ENCODE results near the gene CNTRL.
"Not testable (repeated sequence)": the region's sequence is repeated elsewhere in the genome, so short reads cannot be mapped to it uniquely, and the experiment has no call there.

CNTRL gene

GRCh38 chr9:121138561-121138960 lies 63.8 kb downstream of the CNTRL start:
- DNase-seq, result no peak

GRCh38 chr9:121138973-121139372 lies 64.2 kb downstream of the CNTRL start:
- DNase-seq, result no peak

- DNase-seq, result no peak
Measured at GRCh38 chr9:121140162-121140561, 65.4 kb downstream of the CNTRL start.

- DNase-seq, result no peak
Measured at GRCh38 chr9:121141306-121141705, 66.6 kb downstream of the CNTRL start.

- no peak for DNase-seq
Measured at GRCh38 chr9:121141706-121142105, 67.0 kb downstream of the CNTRL start.

GRCh38 chr9:121143771-121144170 lies 69.0 kb downstream of the CNTRL start:
- DNase-seq, result no peak

GRCh38 chr9:121144482-121144881 lies 69.7 kb downstream of the CNTRL start:
- DNase-seq, result no peak

- no peak for DNase-seq
Measured at GRCh38 chr9:121150188-121150587, 75.4 kb downstream of the CNTRL start.

GRCh38 chr9:121153642-121154041 lies 78.9 kb downstream of the CNTRL start:
- no peak for DNase-seq

- DNase-seq, result no peak
Measured at GRCh38 chr9:121154782-121155181, 80.0 kb downstream of the CNTRL start.

- no peak for DNase-seq
Measured at GRCh38 chr9:121156263-121156731, 81.5 kb downstream of the CNTRL start.

GRCh38 chr9:121157939-121158338 lies 83.2 kb downstream of the CNTRL start:
- no peak for DNase-seq

- DNase-seq, result peak; percentile 20
Measured at GRCh38 chr9:121160025-121160424, 85.3 kb downstream of the CNTRL start.

- no peak for DNase-seq
Measured at GRCh38 chr9:121168052-121168451, 93.3 kb downstream of the CNTRL start.

- no peak for DNase-seq
Measured at GRCh38 chr9:121169094-121169601, 94.4 kb downstream of the CNTRL start.

- DNase-seq, result no peak
Measured at GRCh38 chr9:121171236-121171635, 96.5 kb downstream of the CNTRL start.

GRCh38 chr9:121172726-121173487 lies 98.2 kb downstream of the CNTRL start:
- DNase-seq, result no peak

GRCh38 chr9:121173501-121173900 lies 98.7 kb downstream of the CNTRL start:
- no peak for DNase-seq

- DNase-seq, result no peak
Measured at GRCh38 chr9:121178676-121179372, 104.1 kb downstream of the CNTRL start.

- not testable (repeated sequence) for DNase-seq
Measured at GRCh38 chr9:121179373-121179721, 104.6 kb downstream of the CNTRL start.

- no peak for DNase-seq
Measured at GRCh38 chr9:121179930-121180681, 105.4 kb downstream of the CNTRL start.

GRCh38 chr9:121182101-121182836 lies 107.5 kb downstream of the CNTRL start:
- DNase-seq, result no peak

GRCh38 chr9:121182989-121183388 lies 108.2 kb downstream of the CNTRL start:
- DNase-seq, result no peak

Measured in KG1 (cell line).